IMR-90 (cell line): Measurements from ENCODE around the gene GABBR2. TPM values are rescaled to one million over a fixed set of nuclear protein-coding genes. Genes with fewer than 3 reads are reported as not detected.

Source experiments
- ATAC-seq: fragments of 200-7000 bp; cut with Tn5 transposase; 2 replicates; pipeline ENCODE4 v1.9.1; 2020; ENCODE audit warnings: low read depth, mild to moderate bottlenecking, moderate library complexity
- BruUV-seq: library from RNA; stranded (reverse); fragments of 400-500 nt; replicated peaks from 2 replicates; lab custom pipeline; 2021; lab: Mats Ljungman, UMichigan
- CTCF ChIA-PET: fragments of 300-600 bp; formaldehyde crosslinking; extraction: SDS; loops from one replicate; lab custom pipeline; 2021; ENCODE audit warnings: antibody characterized with exemption; lab: Yijun Ruan, JAX
- POLR2A ChIA-PET: fragments of 300-600 bp; sonication (Branson Sonifier 250); formaldehyde crosslinking; loops from one replicate; lab custom pipeline; 2022; ENCODE audit warnings: antibody characterized with exemption; ENCODE audit not compliant: unreplicated experiment; lab: Charles Lee
- DNase-seq: peaks from one replicate; pipeline ENCODE4 v3.0.0; 2013
- H2AFZ ChIP-seq: replicated peaks from 2 replicates; pipeline ENCODE3; 2013; ENCODE audit warnings: low read length, mild to moderate bottlenecking; ENCODE audit not compliant: poor library complexity
- H2AK5ac ChIP-seq: 2 replicates; pipeline ENCODE4 v1.6.1; 2013; ENCODE audit warnings: low read depth, low read length, inconsistent platforms
- H2AK9ac ChIP-seq: replicated peaks from 2 replicates; pipeline ENCODE3; 2013; ENCODE audit warnings: mild to moderate bottlenecking, low read depth, low read length, moderate library complexity; ENCODE audit not compliant: poor library complexity
- H2BK120ac ChIP-seq: 2 replicates; pipeline ENCODE4 v1.6.1; 2013; ENCODE audit warnings: low read depth, low read length, inconsistent platforms
- H2BK15ac ChIP-seq: 3 replicates; pipeline ENCODE4 v1.6.1; 2013; ENCODE audit warnings: low read depth, low read length, inconsistent platforms
- H2BK20ac ChIP-seq: 2 replicates; pipeline ENCODE4 v1.6.1; 2013; ENCODE audit warnings: low read depth, mild to moderate bottlenecking, inconsistent platforms, low read length, moderate library complexity
- H2BK5ac ChIP-seq: 2 replicates; pipeline ENCODE4 v1.6.1; 2013; ENCODE audit warnings: mild to moderate bottlenecking, low read depth, low read length, inconsistent platforms; ENCODE audit not compliant: poor library complexity, severe bottlenecking
- H3K14ac ChIP-seq: replicated peaks from 2 replicates; pipeline ENCODE4 v1.6.1; 2013; ENCODE audit warnings: low read depth, low read length, inconsistent platforms
- H3K18ac ChIP-seq: 2 replicates; pipeline ENCODE4 v1.6.1; 2013; ENCODE audit warnings: low read depth, low read length, control low read depth
- H3K23ac ChIP-seq: 2 replicates; pipeline ENCODE4 v1.6.1; 2013; ENCODE audit warnings: low read depth, low read length, inconsistent platforms
- H3K27ac ChIP-seq: 2 replicates; pipeline ENCODE4 v1.5.1; 2013; ENCODE audit warnings: mild to moderate bottlenecking, control low read depth, low read length; ENCODE audit not compliant: insufficient read depth
- H3K27me3 ChIP-seq: 2 replicates; pipeline ENCODE4 v1.6.1; 2013; ENCODE audit warnings: low read length; ENCODE audit not compliant: control insufficient read depth, insufficient read depth
- H3K36me3 ChIP-seq: 2 replicates; pipeline ENCODE4 v1.6.1; 2013; ENCODE audit warnings: low read length, mixed read lengths; ENCODE audit not compliant: control insufficient read depth, insufficient read depth
- H3K4ac ChIP-seq: 2 replicates; pipeline ENCODE4 v1.6.1; 2013; ENCODE audit warnings: low read depth, low read length, inconsistent platforms
- H3K4me1 ChIP-seq: 2 replicates; pipeline ENCODE4 v1.6.1; 2013; ENCODE audit warnings: low read length, mixed read lengths; ENCODE audit not compliant: control insufficient read depth, insufficient read depth
- H3K4me2 ChIP-seq: 2 replicates; pipeline ENCODE4 v1.6.1; 2013; ENCODE audit warnings: low read depth, mild to moderate bottlenecking, control low read depth, low read length, moderate library complexity
- H3K4me3 ChIP-seq: 2 replicates; pipeline ENCODE4 v1.5.1; 2013; ENCODE audit warnings: low read depth, mild to moderate bottlenecking, control low read depth, low read length, moderate library complexity; ENCODE audit not compliant: insufficient read depth
- H3K56ac ChIP-seq: 2 replicates; pipeline ENCODE4 v1.6.1; 2013; ENCODE audit warnings: low read length, inconsistent platforms; ENCODE audit not compliant: insufficient read depth; ENCODE audit errors: extremely low read depth
- H3K79me1 ChIP-seq, 2 experiments: 2 replicates each; pipeline ENCODE4 v1.6.1; 2013; ENCODE audit warnings: low read length in 2 of 2, inconsistent platforms in 1 of 2, low read depth in 1 of 2
- H3K9ac ChIP-seq: 2 replicates; pipeline ENCODE4 v1.6.1; 2013; ENCODE audit warnings: low read depth, low read length, control low read depth
- H3K9me1 ChIP-seq: 2 replicates; pipeline ENCODE4 v1.6.1; 2013; ENCODE audit warnings: low read length, inconsistent platforms; ENCODE audit not compliant: insufficient read depth
- H3K9me3 ChIP-seq: 2 replicates; pipeline ENCODE4 v1.6.1; 2013; ENCODE audit warnings: low read length; ENCODE audit not compliant: control insufficient read depth, insufficient read depth
- H4K20me1 ChIP-seq: 2 replicates; pipeline ENCODE4 v1.6.1; 2013; ENCODE audit warnings: low read length, inconsistent platforms; ENCODE audit not compliant: insufficient read depth
- H4K5ac ChIP-seq: 2 replicates; pipeline ENCODE4 v1.6.1; 2013; ENCODE audit warnings: mild to moderate bottlenecking, low read depth, low read length, control low read depth
- H4K8ac ChIP-seq, 2 experiments: 2 replicates each; pipeline ENCODE4 v1.6.1; 2013; ENCODE audit warnings: low read depth in 2 of 2, low read length in 2 of 2, control low read depth in 1 of 2, inconsistent platforms in 1 of 2
- H4K91ac ChIP-seq: 2 replicates; pipeline ENCODE4 v1.6.1; 2013; ENCODE audit warnings: low read depth, low read length, inconsistent platforms; ENCODE audit not compliant: insufficient read depth
- BHLHE40 ChIP-seq: fragments of 150-350 bp; IDR thresholded peaks from 2 replicates; pipeline ENCODE4 v1.6.1; 2016; ENCODE audit warnings: mild to moderate bottlenecking, low read depth, low read length
- CEBPB ChIP-seq: IDR thresholded peaks from 2 replicates; pipeline ENCODE4 v1.6.1; 2012; ENCODE audit warnings: low read depth, low read length, improper control_type of control experiment
- CHD1 ChIP-seq: IDR thresholded peaks from 2 replicates; pipeline ENCODE4 v1.6.1; 2012; ENCODE audit warnings: low read depth, low read length, improper control_type of control experiment
- FOS ChIP-seq: fragments of 150-350 bp; IDR thresholded peaks from 2 replicates; pipeline ENCODE4 v1.6.1; 2016; ENCODE audit warnings: low read depth, low read length
- MAFK ChIP-seq: IDR thresholded peaks from 2 replicates; pipeline ENCODE4 v1.6.1; 2012; ENCODE audit warnings: low read depth, low read length, improper control_type of control experiment
- MAZ ChIP-seq: IDR thresholded peaks from 2 replicates; pipeline ENCODE4 v1.6.1; 2012; ENCODE audit warnings: low read depth, mild to moderate bottlenecking, low read length, improper control_type of control experiment, moderate library complexity, borderline replicate concordance
- MXI1 ChIP-seq: IDR thresholded peaks from 2 replicates; pipeline ENCODE4 v1.6.1; 2012; ENCODE audit warnings: low read depth, mild to moderate bottlenecking, low read length, moderate library complexity, borderline replicate concordance
- NFE2L2 ChIP-seq: fragments of 150-350 bp; IDR thresholded peaks from 2 replicates; pipeline ENCODE4 v1.6.1; 2016; ENCODE audit warnings: low read depth, mild to moderate bottlenecking, low read length
- POLR2A ChIP-seq: IDR thresholded peaks from 2 replicates; pipeline ENCODE4 v1.6.1; 2012; ENCODE audit warnings: mild to moderate bottlenecking, low read depth, low read length
- RAD21 ChIP-seq: IDR thresholded peaks from 2 replicates; pipeline ENCODE4 v1.6.1; 2012; ENCODE audit warnings: low read length, improper control_type of control experiment
- RCOR1 ChIP-seq: IDR thresholded peaks from 2 replicates; pipeline ENCODE4 v1.6.1; 2012; ENCODE audit warnings: mild to moderate bottlenecking, low read length, improper control_type of control experiment; ENCODE audit not compliant: insufficient replicate concordance
- RFX5 ChIP-seq: IDR thresholded peaks from 2 replicates; pipeline ENCODE4 v1.8.0; 2012; ENCODE audit warnings: low read depth, mild to moderate bottlenecking, low read length, moderate library complexity
- SMC3 ChIP-seq: fragments of 150-350 bp; IDR thresholded peaks from 2 replicates; pipeline ENCODE4 v1.6.1; 2016; ENCODE audit warnings: low read depth, mild to moderate bottlenecking, antibody characterized with exemption, low read length, moderate library complexity
- WGBS, 2 experiments: methylation state at CpG; one replicate each; pipeline versions ENCODE4 v1.1.5 to v1.1.7; 2013; ENCODE audit warnings: missing lambda C conversion rate in 2 of 2; ENCODE audit not compliant: insufficient read length in 1 of 2; ENCODE audit errors: extremely low coverage in 2 of 2; 5-methylcytosine and 5-hydroxymethylcytosine counted together
- dilution Hi-C: fragments of 300-500 bp; cut with HindIII; formaldehyde crosslinking; loops from one replicate; pipeline ENCODE4 v1.14.3; 2018; ENCODE audit warnings: low sequenced_read_pairs; ENCODE audit not compliant: unreplicated experiment
- in situ Hi-C: fragments of 300-500 bp; cut with MboI; formaldehyde crosslinking; loops from 3 replicates; pipeline ENCODE4 v1.14.3; 2019; ENCODE audit warnings: low sequenced_read_pairs, inconsistent platforms, mixed read lengths
- intact Hi-C: fragments of 100-400 bp; cut with micrococcal nuclease; formaldehyde crosslinking; loops from 2 replicates; pipeline ENCODE4 v1.10.0; 2022
- polyA plus RNA-seq, 3 experiments: library from polyadenylated mRNA; depleted of rRNA; stranded (reverse); fragments of >200 nt; gene quantifications; 2 replicates each; pipeline ENCODE4 v1.2.3, GENCODE V29; 2012; ENCODE audit warnings: low replicate concordance in 1 of 3
- total RNA-seq: library from RNA; depleted of rRNA; stranded (reverse); fragments of >200 nt; gene quantifications from 2 replicates; pipeline ENCODE4 v1.2.3, GENCODE V29; 2012
- TF ChIP-seq, protein P1 (sequence below): fragments of 150-350 bp; IDR thresholded peaks from 2 replicates; pipeline ENCODE4 v1.6.1; 2016; ENCODE audit warnings: low read depth, mild to moderate bottlenecking, low read length, moderate library complexity, borderline replicate concordance
- TF ChIP-seq, protein P2 (sequence below): conservative IDR thresholded peaks from 2 replicates; pipeline ENCODE4 v1.5.1; 2012; ENCODE audit warnings: mild to moderate bottlenecking, low read depth, low read length, improper control_type of control experiment
- TF ChIP-seq, protein P3 (sequence below): fragments of 150-350 bp; IDR thresholded peaks from 2 replicates; pipeline ENCODE4 v1.6.1; 2017; ENCODE audit warnings: mild to moderate bottlenecking, antibody characterized with exemption, low read length, low read depth

Gene GABBR2
- total and polyA plus RNA-seq, 2 of the 4 experiments (the other 2 are of a cell fraction): 14.2 to 20.3 TPM

DNA sequence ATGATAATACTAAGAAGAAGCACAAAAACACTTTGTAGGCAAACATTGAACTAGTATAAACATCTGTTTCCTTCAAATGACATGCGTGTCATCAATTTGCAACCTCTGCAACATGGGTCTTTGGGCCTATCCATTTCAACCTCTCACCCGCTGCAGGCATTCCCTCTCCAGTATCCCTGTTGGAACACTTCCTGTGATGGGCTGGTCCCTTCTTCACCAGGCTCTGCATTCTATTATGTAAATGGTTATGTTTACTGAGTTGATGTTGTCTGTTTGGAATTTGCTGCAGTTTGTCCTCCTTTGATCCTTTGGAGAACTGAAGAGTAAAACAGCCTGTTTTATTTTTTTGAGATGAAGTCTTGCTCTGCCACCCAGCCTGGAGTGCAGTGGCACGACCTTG lies 436.7 kb downstream of the GABBR2 start:
- no peak overlapping the region for H2AFZ ChIP-seq
- ChIA-PET CTCF (interaction anchor here (1.3 kb wide), 1 partner anchor 502 kb away, joined by 3 read pairs; no protein-coding TSS in a partner anchor), POLR2A (no interaction called here)
- BruUV-seq: no TSS peak
- H3K27me3 ChIP-seq: peaks cover 8% of the 10 kb centered on the region
- ATAC-seq (no peak), DNase-seq (no peak)
- WGBS, 2 experiments: no CpG with 5 or more reads among the region's 3 CpGs
- no peak overlapping the region for H2BK15ac ChIP-seq
- no peaks in the 10 kb centered on the region; the same call in 1 of the 2 replicates for H3K9me1 ChIP-seq
- H3K4ac ChIP-seq: no peak overlapping the region
- 0 out of 2 replicates have a peak overlapping the region, but pooled peaks have one; percentile 59 for H2AK5ac ChIP-seq
- TF ChIP-seq RFX5: no peak
- TF ChIP-seq, protein P1, sequence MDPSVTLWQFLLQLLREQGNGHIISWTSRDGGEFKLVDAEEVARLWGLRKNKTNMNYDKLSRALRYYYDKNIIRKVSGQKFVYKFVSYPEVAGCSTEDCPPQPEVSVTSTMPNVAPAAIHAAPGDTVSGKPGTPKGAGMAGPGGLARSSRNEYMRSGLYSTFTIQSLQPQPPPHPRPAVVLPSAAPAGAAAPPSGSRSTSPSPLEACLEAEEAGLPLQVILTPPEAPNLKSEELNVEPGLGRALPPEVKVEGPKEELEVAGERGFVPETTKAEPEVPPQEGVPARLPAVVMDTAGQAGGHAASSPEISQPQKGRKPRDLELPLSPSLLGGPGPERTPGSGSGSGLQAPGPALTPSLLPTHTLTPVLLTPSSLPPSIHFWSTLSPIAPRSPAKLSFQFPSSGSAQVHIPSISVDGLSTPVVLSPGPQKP: no peak
- TF ChIP-seq MAZ: no peak
- TF ChIP-seq, protein P2, sequence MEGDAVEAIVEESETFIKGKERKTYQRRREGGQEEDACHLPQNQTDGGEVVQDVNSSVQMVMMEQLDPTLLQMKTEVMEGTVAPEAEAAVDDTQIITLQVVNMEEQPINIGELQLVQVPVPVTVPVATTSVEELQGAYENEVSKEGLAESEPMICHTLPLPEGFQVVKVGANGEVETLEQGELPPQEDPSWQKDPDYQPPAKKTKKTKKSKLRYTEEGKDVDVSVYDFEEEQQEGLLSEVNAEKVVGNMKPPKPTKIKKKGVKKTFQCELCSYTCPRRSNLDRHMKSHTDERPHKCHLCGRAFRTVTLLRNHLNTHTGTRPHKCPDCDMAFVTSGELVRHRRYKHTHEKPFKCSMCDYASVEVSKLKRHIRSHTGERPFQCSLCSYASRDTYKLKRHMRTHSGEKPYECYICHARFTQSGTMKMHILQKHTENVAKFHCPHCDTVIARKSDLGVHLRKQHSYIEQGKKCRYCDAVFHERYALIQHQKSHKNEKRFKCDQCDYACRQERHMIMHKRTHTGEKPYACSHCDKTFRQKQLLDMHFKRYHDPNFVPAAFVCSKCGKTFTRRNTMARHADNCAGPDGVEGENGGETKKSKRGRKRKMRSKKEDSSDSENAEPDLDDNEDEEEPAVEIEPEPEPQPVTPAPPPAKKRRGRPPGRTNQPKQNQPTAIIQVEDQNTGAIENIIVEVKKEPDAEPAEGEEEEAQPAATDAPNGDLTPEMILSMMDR: no peak
- no peak for TF ChIP-seq CEBPB
- no peak for TF ChIP-seq MXI1
- no peak for TF ChIP-seq NFE2L2
- TF ChIP-seq SMC3: no peak
- TF ChIP-seq RAD21: no peak
- no peak for TF ChIP-seq BHLHE40
- TF ChIP-seq POLR2A: no peak
- TF ChIP-seq CHD1: no peak
- TF ChIP-seq, protein P3, sequence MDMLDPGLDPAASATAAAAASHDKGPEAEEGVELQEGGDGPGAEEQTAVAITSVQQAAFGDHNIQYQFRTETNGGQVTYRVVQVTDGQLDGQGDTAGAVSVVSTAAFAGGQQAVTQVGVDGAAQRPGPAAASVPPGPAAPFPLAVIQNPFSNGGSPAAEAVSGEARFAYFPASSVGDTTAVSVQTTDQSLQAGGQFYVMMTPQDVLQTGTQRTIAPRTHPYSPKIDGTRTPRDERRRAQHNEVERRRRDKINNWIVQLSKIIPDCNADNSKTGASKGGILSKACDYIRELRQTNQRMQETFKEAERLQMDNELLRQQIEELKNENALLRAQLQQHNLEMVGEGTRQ: no peak
- no peak for TF ChIP-seq RCOR1
- TF ChIP-seq FOS: no peak
- TF ChIP-seq MAFK: no peak
- H4K91ac ChIP-seq: no peak overlapping the region
- no peak overlapping the region for H4K5ac ChIP-seq
- H3K4me2 ChIP-seq: no peak overlapping the region
- H4K20me1 ChIP-seq: no peaks in the 10 kb centered on the region
- intact Hi-C loops: no loop called here
- H2BK5ac ChIP-seq: no peak overlapping the region
- H3K9ac ChIP-seq: no peak overlapping the region
- dilution Hi-C loops: no loop called here
- no peak overlapping the region for H3K14ac ChIP-seq
- no peak overlapping the region for H3K27ac ChIP-seq
- H4K8ac ChIP-seq: no peak overlapping the region
- H2AK9ac ChIP-seq: no peak overlapping the region
- no peaks in the 10 kb centered on the region for H3K9me3 ChIP-seq
- H2BK20ac ChIP-seq: no peak overlapping the region
- no peak overlapping the region for H3K23ac ChIP-seq
- H3K4me3 ChIP-seq: no peak overlapping the region
- H2BK120ac ChIP-seq: no peak overlapping the region
- H3K56ac ChIP-seq: no peak overlapping the region
- in situ Hi-C loops: no loop called here
- H3K18ac ChIP-seq: no peak overlapping the region
- H3K4me1 ChIP-seq: peaks cover 4% of the 10 kb centered on the region
- H3K79me1 ChIP-seq: no peaks in the 10 kb centered on the region
- H3K36me3 ChIP-seq: no peaks in the 10 kb centered on the region
